HG03442 (cell line): Measurements from ENCODE around the gene MFRP.

Experiments used
- ATAC-seq: cut with Tn5 transposase; IDR thresholded peaks from one replicate; pipeline ENCODE4 v1.9.1; 2021; ENCODE audit warnings: mild to moderate bottlenecking, moderate library complexity; ENCODE audit not compliant: unreplicated experiment

MFRP gene

DNA sequence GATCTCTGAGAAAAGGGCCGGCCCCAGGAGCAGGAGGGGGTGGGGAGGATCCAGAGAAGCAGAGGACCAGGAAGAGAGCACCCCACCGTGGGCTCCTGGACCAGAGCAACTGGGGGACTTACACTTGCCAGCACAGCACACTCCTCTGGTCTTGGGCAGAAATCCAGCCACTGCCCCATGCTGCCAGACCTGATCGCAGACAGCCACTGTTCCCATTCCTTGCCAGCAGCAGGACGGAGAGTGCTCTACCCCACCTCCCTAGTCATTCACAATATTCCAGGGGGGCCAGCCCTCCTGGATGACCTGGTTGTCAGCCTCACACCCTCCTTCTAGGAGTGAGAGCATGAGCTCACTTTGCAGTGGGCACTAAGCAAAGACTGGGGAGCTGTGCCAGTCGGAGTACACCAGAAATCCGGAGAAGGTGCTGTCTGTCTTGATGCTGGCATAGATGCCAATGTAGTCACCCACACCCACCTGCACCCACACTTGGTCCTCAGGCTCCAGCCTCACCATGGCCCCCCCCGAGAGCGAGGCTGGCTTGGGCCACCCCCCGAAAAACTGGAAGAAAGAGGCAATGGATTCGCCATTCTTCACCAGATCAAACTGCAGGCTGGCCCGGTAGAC, 7.4 kb downstream of the MFRP start:
- ATAC-seq: no peak

DNA sequence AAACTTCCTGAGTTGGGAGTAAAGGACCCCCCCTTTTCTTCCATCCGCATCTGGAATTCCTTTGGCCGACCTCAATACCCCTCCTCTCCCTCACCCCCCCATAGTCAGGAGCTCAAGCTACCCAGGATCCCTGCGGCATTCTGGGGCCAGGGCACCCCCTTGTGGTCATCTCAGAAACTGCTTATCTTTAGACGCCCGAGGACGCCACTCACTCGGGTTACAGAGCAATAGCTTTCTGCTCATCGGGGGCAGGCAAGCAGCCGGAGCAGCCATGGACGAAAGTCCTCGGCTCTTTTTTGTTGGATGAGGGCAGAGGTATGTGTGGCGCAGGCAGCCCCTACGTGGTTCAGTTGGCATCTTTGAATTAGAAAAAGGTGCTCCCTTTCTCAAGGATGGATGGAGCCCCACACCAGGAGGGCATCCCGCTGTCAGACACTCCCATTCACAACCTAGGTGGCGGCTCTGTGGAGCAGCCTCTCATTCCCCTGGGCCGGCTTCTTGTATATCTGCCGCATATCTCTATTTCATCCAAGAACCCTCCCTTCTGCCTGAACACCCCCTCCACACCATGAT, 8.1 kb downstream of the MFRP start:
- no peak for ATAC-seq

DNA sequence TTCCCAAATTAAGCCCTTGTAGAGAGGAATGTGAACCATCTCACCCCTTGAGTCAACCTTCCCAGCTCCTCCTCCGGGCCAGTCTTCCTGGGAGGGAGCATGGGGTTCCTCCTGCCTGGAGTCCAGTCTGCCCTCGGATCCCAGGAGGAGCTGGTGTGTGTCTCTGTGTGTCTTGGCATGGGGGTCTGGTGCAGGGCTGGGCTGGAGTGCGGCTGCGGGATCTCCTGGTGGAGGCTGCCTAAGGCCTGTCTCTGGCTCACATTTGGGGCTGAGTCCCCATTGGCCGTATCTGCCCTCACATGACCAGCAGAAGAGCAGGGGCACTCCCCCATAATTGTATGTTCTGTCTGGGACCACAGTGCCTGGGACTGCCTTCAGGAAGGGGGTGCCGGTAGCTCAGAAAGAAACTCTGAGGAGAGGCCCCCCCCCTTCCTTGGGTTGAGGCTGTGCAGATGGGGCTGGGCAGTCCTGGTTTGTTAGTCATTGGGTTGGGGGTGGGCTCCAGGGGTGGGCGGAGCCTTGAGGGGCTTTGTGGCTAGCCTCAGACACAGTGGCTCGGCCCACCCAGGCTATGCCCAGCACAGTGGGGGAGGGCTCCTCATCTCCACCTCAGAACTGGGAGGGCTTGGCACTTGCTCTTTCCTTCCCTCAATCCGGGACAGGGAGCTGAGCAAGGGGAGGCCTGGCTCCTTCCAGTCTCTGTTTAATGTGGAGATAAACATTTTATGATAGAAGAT, 8.8 kb downstream of the MFRP start:
- no peak for ATAC-seq

DNA sequence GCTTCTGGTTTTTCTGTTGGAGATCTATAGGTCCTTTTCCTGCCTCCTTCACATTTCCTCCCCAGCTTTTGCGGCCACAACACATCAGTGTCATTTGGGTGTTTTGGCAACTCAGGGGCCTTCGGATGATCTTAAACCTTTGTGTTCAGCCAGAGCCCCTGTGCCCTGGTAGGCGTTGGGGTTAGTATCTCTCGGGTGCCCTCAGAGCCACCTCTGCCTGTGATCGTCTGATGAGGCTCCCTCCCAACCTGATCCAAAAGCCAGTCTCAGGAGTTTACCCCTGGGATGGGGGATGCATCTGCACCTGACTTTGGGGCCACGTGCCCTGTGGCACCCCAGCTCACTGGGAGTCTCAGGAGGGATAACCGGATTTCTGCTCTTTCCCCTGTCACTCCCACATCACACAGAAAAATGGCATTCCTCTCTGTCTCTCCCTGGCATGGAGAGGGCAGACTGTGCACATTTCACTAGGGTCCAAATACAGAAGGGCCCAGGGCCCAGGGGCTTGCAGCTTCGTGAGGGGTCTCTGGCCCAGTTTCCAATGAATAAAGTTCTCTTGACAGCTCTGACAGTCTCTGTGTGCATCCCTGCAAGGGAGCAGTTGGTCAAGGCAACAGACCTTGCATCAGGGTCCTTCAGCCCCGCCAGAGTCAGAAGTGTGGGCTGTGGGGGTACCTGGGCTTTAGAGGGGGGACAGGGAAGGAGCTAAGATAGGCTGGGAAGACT, 9.6 kb downstream of the MFRP start:
- no peak for ATAC-seq

DNA sequence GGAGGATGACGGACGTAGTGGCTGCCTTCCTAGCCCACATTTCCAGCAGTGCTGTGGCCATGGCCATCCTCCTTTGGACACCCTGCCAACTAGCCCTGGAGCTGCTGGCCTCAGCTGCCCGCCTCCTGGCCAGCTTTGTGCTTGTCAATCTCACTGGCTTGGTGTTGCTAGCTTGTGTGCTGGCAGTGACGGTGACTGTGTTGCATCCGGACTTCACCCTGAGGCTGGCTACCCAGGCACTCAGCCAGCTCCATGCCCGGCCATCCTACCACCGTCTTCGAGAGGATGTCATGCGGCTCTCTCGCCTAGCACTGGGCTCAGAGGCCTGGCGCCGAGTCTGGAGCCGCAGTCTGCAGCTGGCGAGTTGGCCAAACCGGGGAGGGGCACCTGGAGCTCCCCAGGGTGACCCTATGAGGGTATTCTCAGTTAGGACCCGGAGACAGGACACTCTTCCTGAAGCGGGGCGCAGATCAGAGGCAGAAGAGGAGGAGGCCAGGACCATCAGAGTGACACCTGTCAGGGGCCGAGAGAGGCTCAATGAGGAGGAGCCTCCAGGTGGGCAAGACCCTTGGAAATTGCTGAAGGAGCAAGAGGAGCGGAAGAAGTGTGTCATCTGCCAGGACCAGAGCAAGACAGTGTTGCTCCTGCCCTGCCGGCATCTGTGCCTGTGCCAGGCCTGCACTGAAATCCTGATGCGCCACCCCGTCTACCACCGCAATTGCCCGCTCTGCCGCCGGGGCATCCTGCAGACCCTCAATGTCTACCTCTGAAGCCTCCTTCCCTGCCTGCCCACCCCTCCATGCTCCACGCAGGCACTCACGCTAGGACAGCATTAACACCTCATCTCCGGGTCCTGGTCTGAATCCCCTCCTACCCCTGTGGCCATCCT, 10.6 kb downstream of the MFRP start:
- ATAC-seq: no peak

DNA sequence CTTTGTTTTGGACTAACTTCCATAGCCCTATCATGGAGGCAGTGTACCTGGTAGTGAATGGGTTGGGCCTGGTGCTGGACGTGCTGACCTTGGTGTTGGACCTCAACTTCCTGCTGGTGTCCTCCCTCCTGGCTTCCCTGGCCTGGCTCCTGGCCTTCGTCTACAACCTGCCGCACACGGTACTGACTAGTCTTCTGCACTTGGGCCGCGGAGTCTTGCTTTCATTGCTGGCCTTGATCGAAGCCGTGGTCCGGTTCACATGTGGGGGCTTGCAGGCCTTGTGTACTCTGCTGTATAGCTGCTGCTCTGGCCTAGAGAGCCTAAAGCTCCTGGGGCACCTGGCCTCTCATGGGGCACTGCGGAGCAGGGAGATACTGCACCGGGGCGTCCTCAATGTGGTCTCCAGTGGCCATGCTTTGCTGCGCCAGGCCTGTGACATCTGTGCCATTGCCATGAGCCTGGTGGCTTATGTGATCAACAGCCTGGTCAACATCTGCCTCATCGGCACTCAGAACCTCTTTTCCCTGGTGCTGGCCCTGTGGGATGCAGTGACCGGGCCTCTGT, 11.3 kb downstream of the MFRP start:
- no peak for ATAC-seq

DNA sequence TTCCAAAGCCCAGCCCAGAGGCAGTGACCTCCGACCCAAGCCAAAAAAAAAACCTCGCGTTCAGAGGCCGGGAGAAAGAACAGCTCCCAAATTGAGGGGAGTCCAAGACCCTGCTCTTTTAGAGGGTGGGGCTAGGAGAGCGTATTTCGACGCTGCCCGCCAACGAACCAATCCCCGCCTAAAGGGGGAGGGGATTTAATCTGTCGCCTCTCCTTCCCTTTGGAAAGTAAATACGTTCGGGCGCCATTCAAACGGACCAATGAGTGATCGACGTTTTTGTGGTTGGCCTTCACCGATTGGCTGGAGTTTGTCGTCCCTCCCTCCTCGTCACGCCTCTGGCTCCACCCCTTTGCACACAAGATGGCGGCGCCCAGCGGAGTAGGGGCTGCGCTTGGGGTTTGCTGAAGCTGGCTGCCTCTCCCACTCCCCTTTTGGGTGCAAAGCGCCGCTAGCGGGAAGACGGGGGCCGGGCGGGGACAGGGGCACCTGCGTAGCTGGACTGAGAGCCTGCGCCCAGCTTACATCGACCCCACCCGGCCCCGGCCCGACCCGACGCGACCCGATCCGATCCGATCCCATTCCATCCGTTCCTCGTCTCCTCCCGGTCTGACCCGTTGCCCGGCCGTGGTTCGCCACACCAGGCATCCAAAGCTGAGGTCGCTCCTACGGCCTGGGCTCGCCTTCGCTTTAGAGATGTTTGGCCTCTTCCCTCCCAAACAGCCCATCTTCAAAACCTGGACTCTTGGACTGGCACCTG, 12.2 kb downstream of the MFRP start, which contains the start of gene RNF26:
Gene RNF26, plus strand, starts transcription at position 354 of the 757 bp plus-strand sequence. CDS start 596 bp downstream, outside the sequence.
- ATAC-seq: peak; percentile 93

DNA sequence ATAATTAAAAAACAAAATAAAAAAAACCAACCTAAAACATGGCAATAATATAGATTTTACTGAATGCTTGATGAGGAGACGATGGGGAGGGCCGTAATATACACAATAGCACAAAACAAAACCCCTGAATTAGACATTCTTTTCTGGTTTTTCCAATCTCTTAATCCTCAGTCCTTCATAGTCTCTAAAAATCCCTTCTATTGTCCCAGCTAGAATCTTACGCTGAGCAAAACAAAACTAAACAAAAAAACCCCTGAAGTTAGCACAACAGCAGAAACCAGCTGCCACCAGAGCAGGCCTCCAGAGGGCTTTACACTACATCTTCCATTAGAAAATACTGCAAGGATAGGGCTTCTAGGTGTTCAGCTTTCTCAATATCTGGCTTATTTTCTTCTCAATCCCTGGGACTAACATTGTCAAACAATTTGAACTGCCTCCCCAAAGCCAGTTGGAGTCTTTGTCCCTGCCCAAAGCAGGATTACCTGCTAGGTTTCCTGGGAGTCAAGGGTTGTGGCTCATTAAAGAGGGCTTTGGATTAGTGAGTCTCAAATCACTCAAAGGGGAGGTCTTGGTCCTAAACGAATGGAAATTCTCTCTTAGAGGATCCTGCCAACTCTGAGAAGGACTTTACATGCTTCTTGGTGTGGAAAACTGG, 14.3 kb downstream of the MFRP start:
- ATAC-seq: no peak

DNA sequence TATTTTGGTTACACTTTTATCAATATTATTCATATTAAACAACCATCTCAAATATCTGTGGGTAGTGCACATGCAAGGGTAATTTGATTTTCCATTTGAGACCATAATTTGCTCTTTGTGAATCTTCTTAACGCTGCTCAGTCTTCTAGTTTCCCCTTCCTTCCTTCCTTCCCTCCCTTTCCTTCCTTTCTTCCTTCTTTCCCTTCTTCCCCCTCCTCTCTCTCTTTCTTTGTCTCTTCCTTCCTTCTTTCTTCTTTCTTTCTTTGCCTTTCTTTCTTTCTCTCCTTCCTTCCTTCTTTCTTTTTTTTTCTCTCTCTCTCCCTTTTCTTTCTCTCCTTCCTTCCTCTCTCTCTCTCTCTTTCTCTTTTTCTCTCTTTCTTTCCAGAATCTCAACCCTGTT, 16.3 kb downstream of the MFRP start:
- ATAC-seq: no peak

DNA sequence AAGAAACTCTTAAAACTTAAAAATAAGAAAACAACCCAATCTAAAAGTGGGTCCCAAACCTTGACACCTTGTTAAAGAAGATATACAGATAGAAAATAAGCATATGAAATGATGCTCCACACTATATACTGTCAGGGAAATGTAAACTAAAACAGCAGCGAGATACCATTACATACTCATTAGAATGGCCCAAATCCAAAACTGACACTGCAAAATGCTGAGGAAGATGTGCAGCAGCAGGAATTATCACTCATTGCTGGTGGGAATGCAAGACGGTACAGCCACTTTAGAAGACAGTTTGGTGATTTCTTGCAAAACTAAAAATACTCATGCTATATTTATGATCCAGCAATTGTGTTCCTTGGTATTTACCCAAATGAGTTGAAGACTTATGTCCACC, 17.2 kb downstream of the MFRP start:
- no peak for ATAC-seq

DNA sequence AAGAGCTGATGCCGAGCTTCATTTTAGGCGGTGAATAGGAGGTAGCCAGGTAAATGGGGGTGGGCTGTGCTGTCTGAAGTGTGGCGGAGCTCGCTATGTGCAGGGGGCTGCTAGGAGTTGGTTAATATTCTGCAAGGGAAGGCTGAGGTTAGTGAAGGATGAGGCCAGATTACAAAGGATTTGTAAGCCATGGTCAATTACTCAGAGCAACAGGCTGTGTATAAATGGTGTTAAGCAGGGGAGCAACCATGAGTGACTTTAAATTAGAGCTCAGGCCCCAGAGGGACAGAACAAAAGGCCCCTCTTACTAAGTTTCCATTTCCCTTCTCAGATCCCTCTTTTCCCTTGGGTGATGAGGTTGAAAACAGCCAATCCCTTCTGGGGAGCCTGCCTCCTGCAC, 22.3 kb downstream of the MFRP start:
- ATAC-seq: no peak

DNA sequence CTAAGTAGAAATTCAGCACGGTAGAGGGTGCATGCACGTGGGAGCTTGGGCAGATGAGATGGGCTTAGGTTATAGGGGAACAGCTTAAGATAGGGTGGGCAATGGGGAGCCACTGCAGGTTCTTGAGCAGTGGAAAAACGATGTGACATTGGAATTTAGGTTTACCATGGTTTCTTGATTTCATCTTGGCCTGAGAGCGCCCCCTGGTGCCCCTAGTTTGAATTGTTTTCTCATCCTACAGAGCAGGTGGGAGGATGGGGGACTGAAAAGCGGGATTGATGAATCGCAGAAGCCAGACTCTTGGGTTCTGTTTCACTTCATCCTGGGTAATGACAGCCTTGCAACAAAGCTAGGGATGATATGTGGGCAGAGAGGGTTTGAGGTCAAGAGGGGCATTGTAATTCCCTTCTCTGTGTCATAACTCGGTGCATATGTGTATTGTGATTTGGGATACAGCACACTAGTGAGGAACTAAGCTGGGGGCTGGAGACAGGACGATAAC, 22.9 kb downstream of the MFRP start:
- ATAC-seq: no peak

DNA sequence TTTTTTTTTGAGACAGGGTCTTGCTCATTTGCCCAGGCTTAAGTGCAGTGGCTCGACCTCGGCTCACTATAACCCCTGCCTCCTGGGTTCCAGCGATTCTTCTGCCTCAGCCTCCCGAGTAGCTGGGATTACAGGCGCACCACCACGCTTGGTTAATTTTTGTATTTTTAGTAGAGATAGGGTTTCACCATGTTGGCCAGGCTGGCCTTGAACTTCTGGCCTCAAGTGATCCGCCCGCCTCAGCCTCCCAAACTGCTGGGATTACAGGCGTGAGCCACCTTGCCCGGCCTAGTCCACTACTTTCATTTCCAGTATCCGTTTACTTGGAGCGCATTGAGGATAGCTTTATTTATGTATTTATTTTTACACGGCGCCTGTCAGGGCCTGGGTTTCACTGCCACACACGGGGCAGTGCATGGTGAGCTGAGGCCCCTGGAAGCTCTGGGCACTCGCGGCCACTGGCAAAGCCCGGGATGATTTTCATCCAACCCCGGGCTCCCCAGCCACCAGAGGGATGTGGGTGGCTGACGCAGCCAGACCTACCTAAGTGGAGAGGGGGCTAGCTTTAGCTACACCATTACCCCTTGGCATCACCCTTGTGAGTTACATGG, 23.5 kb downstream of the MFRP start:
- no peak for ATAC-seq

DNA sequence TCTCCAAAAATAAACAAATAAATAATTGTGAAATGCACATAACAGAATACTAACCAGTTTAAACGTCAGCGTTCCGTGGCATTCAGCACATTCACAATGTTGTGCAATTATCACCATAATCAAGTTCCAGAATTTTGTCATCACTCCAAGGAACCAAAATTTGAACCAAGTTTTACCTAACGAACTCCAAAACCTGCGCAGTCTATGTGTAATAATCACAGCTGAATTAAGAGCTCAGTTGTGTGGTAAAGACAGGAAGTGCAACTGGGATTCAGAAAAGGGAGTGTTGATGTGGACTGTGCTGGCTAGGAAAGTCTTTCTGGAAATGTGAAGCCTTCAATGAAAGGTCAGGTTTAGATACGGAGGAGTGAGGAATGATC, 24.2 kb downstream of the MFRP start:
- no peak for ATAC-seq

DNA sequence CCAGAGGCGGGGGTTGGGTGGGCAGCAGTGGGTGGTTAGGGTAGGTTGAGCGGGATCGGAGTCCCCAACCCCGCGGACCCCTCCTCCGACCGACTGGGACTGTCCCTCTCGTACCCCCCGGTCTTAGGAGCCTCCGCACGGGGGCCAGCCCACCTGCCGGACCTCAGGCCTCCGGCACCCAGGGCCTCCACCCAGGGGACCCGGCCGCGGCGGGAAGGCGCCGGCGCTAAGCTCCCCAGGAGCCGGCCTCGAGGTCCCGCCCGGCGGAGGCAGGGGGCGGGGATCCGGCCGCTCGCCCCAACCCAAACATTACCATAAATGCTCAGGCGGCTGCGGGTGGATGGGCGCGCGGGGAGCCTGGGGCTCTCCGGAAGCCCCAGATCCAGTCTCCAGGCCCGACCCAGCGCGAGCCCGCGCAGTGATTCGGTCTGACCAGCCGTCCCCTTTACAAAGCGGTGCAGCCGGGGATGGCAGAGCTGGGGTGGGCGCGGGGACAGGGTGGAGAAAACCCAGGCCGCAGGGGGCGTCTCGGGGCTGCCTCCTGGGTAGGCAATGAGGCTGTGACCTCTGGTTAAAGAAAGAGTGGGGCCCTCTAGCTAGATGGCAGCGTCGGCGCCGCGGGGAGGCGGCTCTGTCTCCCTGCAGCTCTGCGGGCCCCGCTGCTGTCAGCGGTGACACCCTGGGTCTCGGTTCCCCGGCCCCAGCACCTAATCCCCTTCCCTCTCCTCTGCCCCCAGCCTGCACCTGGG, 25.6 kb downstream of the MFRP start:
- ATAC-seq: no peak

DNA sequence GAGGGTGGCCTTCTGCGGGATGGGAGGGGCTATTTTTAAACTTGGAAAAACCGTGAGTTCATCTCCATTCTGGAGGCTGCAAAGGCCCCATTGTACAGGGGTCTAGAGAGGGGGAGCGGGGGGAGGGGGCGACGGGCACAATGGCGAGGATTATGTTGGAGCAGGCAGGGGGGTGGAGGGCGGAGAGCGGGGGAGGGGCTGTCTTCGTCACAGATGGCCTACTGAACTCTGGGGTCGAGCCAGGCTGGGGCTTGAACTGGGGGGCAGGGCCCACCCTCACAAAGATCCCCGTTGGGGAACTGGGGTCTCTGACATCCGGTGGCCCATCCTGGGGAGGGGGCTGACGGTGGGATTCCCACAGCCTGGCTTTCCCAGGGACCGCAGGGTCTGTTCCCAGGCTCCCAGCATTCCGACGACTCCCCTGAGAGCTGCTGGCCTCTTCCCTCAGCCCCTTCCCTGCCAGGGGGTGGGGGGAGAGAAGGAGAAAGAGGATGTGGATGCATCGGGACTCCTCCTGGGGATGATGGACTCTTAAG, 26.2 kb downstream of the MFRP start:
- no peak for ATAC-seq

DNA sequence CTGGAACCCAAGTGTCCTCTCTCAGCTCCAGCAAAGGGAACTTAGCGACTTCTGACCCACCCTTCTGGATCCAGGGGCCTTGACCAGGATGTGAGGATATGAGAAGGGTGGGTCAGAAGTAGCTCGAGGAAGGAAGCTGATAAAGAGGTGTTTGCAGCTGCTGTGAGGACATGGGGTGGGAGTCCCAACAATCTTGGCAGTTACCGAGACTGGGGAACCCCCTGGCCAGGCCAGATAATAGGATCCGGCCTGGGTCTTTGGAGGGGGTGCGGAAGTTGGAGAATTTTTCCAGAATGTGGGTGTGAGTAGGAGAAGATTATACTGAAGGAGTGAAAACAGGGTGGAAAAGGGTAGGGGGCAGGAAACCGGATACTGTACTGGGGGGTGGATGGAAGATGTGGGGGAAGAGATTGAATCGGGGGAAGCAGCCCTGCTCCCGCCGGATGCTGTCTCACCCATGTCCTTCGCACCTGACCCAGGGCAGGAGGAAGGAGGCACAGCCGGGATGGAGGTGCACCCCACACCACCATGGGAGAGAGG, 26.7 kb downstream of the MFRP start:
- ATAC-seq: no peak
